SK-N-DZ (cell line): ENCODE results near the gene TTLL5.

ENCODE experiments used
- DNase-seq: peaks from one replicate; pipeline ENCODE4 v3.0.0-alpha.2; 2015; ENCODE audit warnings: low spot score

Gene TTLL5

GRCh38 chr14:75649773-75650172 lies 11.3 kb upstream of the TTLL5 start:
- DNase-seq: no peak

GRCh38 chr14:75650253-75651058 lies 10.6 kb upstream of the TTLL5 start:
- no peak for DNase-seq

- no peak for DNase-seq
These were observed 7.5 kb upstream of the TTLL5 start for GRCh38 chr14:75653563-75653962.

- peak; percentile 60 for DNase-seq
These were observed 6.8 kb upstream of the TTLL5 start for GRCh38 chr14:75654127-75654732.

GRCh38 chr14:75655235-75655634 lies 5.8 kb upstream of the TTLL5 start:
- no peak for DNase-seq

- DNase-seq: no peak
These were observed 3.7 kb upstream of the TTLL5 start for GRCh38 chr14:75657331-75657730.

- no peak for DNase-seq
These were observed 2.1 kb upstream of the TTLL5 start for GRCh38 chr14:75658957-75659356.

- DNase-seq: no peak
These were observed 812 bp upstream of the TTLL5 start for GRCh38 chr14:75660238-75660629.

GRCh38 chr14:75661499-75661814 lies 411 bp downstream of the TTLL5 start:
- no peak for DNase-seq

- DNase-seq: no peak
These were observed 1.9 kb downstream of the TTLL5 start for GRCh38 chr14:75662966-75663365.

GRCh38 chr14:75667099-75667765 lies 6.2 kb downstream of the TTLL5 start:
- no peak for DNase-seq

- no peak for DNase-seq
These were observed 11.7 kb downstream of the TTLL5 start for GRCh38 chr14:75672605-75673192.

- DNase-seq: no peak
These were observed 12.4 kb downstream of the TTLL5 start for GRCh38 chr14:75673345-75674035.

- no peak for DNase-seq
These were observed 14.4 kb downstream of the TTLL5 start for GRCh38 chr14:75675265-75675960.

GRCh38 chr14:75685910-75686309 lies 24.9 kb downstream of the TTLL5 start:
- no peak for DNase-seq

- DNase-seq: no peak
These were observed 28.0 kb downstream of the TTLL5 start for GRCh38 chr14:75689012-75689411.

- no peak for DNase-seq
These were observed 29.0 kb downstream of the TTLL5 start for GRCh38 chr14:75690010-75690409.

GRCh38 chr14:75695025-75695424 lies 34.0 kb downstream of the TTLL5 start:
- DNase-seq: peak; percentile 25

- DNase-seq: no peak
These were observed 36.3 kb downstream of the TTLL5 start for GRCh38 chr14:75697386-75697785.

- DNase-seq: no peak
These were observed 36.9 kb downstream of the TTLL5 start for GRCh38 chr14:75697918-75698317.

GRCh38 chr14:75699331-75699730 lies 38.3 kb downstream of the TTLL5 start:
- no peak for DNase-seq
